ENCODE results near the gene TNS3. TPM values are rescaled to one million over a fixed set of nuclear protein-coding genes. Genes with fewer than 3 reads are reported as not detected.
A peak's percentile ranks its signal among the peaks of the same experiment; 100 is the strongest.

Gene TNS3
- polyA plus RNA-seq, 1 donor from 2014 or later: 12.5 TPM

GRCh38 chr7:47570649-47571050, 11.3 kb downstream of the TNS3 start:
- Mint-ChIP-seq H3K4me1 (peaks cover 42 to 58% (median 50%) of the 10 kb centered on the region in 3 donors), H3K9me3 (no peaks in the 10 kb centered on the region)

GRCh38 chr7:47568547-47568946, 13.4 kb downstream of the TNS3 start:
- peak overlapping the region in 2 of 4 donors; percentile 10 to 54 for H3K4me3 Mint-ChIP-seq
- no peaks in the 10 kb centered on the region for H3K9me3 Mint-ChIP-seq
- H3K27ac Mint-ChIP-seq: peak overlapping the region; percentile 39 to 70 (median 57)
- H3K27me3 Mint-ChIP-seq: peaks cover 1% of the 10 kb centered on the region
- peaks cover 5% of the 10 kb centered on the region for H3K36me3 Mint-ChIP-seq
- peaks cover 29 to 47% (median 38%) of the 10 kb centered on the region in 3 donors for H3K4me1 Mint-ChIP-seq

More at GRCh38 chr7:47570649-47571050, 11.3 kb downstream of the TNS3 start:
- Mint-ChIP-seq H3K36me3 (peaks cover 2% of the 10 kb centered on the region), H3K27me3 (peaks cover 1% of the 10 kb centered on the region), H3K4me3 (peak overlapping the region in 3 of 4 donors; percentile 54 to 93 (median 86)), H3K27ac (peak overlapping the region; percentile 53 to 71 (median 60))

GRCh38 chr7:47568056-47568455, 13.9 kb downstream of the TNS3 start:
- H3K27ac Mint-ChIP-seq: peak overlapping the region in 2 of 3 donors; percentile 57 to 70
- peaks cover 26 to 42% (median 35%) of the 10 kb centered on the region in 3 donors for H3K4me1 Mint-ChIP-seq
- H3K4me3 Mint-ChIP-seq: peak overlapping the region in 1 of 4 donors; percentile 54
- no peaks in the 10 kb centered on the region for H3K9me3 Mint-ChIP-seq
- H3K27me3 Mint-ChIP-seq: peaks cover 1% of the 10 kb centered on the region
- H3K36me3 Mint-ChIP-seq: peaks cover 8% of the 10 kb centered on the region

GRCh38 chr7:47565640-47566250, 16.2 kb downstream of the TNS3 start:
- H3K27ac Mint-ChIP-seq: peak overlapping the region in 1 of 3 donors; percentile 8
- no peaks in the 10 kb centered on the region for H3K9me3 Mint-ChIP-seq
- H3K36me3 Mint-ChIP-seq: peaks cover 9% of the 10 kb centered on the region
- peaks cover 20 to 33% (median 29%) of the 10 kb centered on the region in 3 donors for H3K4me1 Mint-ChIP-seq
- peaks cover 1% of the 10 kb centered on the region for H3K27me3 Mint-ChIP-seq
- H3K4me3 Mint-ChIP-seq: no peak overlapping the region

GRCh38 chr7:47563521-47563920, 18.4 kb downstream of the TNS3 start:
- Mint-ChIP-seq H3K9me3 (no peaks in the 10 kb centered on the region), H3K4me3 (no peak overlapping the region), H3K27ac (no peak overlapping the region), H3K4me1 (peaks cover 17 to 24% (median 20%) of the 10 kb centered on the region in 3 donors), H3K36me3 (peaks cover 11% of the 10 kb centered on the region), H3K27me3 (peaks cover 1% of the 10 kb centered on the region)

- Mint-ChIP-seq H3K27ac (peak overlapping the region in 1 of 3 donors; percentile 20), H3K27me3 (no peaks in the 10 kb centered on the region), H3K4me1 (peaks cover 3 to 12% (median 10%) of the 10 kb centered on the region in 3 donors), H3K36me3 (peaks cover 9% of the 10 kb centered on the region), H3K9me3 (no peaks in the 10 kb centered on the region), H3K4me3 (no peak overlapping the region)
Measured at GRCh38 chr7:47561715-47562446, 20.0 kb downstream of the TNS3 start.

- no peak overlapping the region for H3K27ac Mint-ChIP-seq
- H3K27me3 Mint-ChIP-seq: no peaks in the 10 kb centered on the region
- peaks cover 13% of the 10 kb centered on the region for H3K36me3 Mint-ChIP-seq
- H3K4me1 Mint-ChIP-seq: peaks cover 0 to 11% (median 3%) of the 10 kb centered on the region in 3 donors
- H3K9me3 Mint-ChIP-seq: no peaks in the 10 kb centered on the region
- peak overlapping the region in 1 of 4 donors; percentile 23 for H3K4me3 Mint-ChIP-seq
Measured at GRCh38 chr7:47559306-47560220, 22.3 kb downstream of the TNS3 start.

- Mint-ChIP-seq H3K4me3 (no peak overlapping the region), H3K4me1 (peaks cover 7 to 18% (median 9%) of the 10 kb centered on the region in 3 donors), H3K27me3 (no peaks in the 10 kb centered on the region), H3K9me3 (peaks cover 0 to 2% (median 0%) of the 10 kb centered on the region in 3 donors), H3K27ac (no peak overlapping the region), H3K36me3 (peaks cover 8% of the 10 kb centered on the region)
Measured at GRCh38 chr7:47557694-47558670, 23.9 kb downstream of the TNS3 start.

GRCh38 chr7:47557317-47557693, 24.6 kb downstream of the TNS3 start:
- H3K4me3 Mint-ChIP-seq: no peak overlapping the region

GRCh38 chr7:47556511-47557180, 25.3 kb downstream of the TNS3 start:
- peaks cover 19 to 27% (median 20%) of the 10 kb centered on the region in 3 donors for H3K4me1 Mint-ChIP-seq
- peaks cover 7% of the 10 kb centered on the region for H3K36me3 Mint-ChIP-seq
- H3K9me3 Mint-ChIP-seq: peaks cover 0 to 2% (median 0%) of the 10 kb centered on the region in 3 donors
- H3K27ac Mint-ChIP-seq: no peak overlapping the region
- H3K4me3 Mint-ChIP-seq: no peak overlapping the region
- no peaks in the 10 kb centered on the region for H3K27me3 Mint-ChIP-seq

More at GRCh38 chr7:47557317-47557693, 24.6 kb downstream of the TNS3 start:
- no peaks in the 10 kb centered on the region for H3K27me3 Mint-ChIP-seq
- peaks cover 13 to 24% (median 15%) of the 10 kb centered on the region in 3 donors for H3K4me1 Mint-ChIP-seq
- peaks cover 0 to 2% (median 0%) of the 10 kb centered on the region in 3 donors for H3K9me3 Mint-ChIP-seq
- peaks cover 7% of the 10 kb centered on the region for H3K36me3 Mint-ChIP-seq
- H3K27ac Mint-ChIP-seq: no peak overlapping the region

GRCh38 chr7:47553309-47553708, 28.6 kb downstream of the TNS3 start:
- H3K9me3 Mint-ChIP-seq: peaks cover 0 to 2% (median 0%) of the 10 kb centered on the region in 3 donors
- no peak overlapping the region for H3K27ac Mint-ChIP-seq

GRCh38 chr7:47552621-47553020, 29.3 kb downstream of the TNS3 start:
- peak overlapping the region in 1 of 3 donors; percentile 77 for H3K27ac Mint-ChIP-seq
- peak overlapping the region in 2 of 4 donors; percentile 54 to 69 for H3K4me3 Mint-ChIP-seq
- H3K9me3 Mint-ChIP-seq: peaks cover 0 to 2% (median 0%) of the 10 kb centered on the region in 3 donors
- H3K36me3 Mint-ChIP-seq: peaks cover 6% of the 10 kb centered on the region
- H3K4me1 Mint-ChIP-seq: peaks cover 24 to 41% (median 32%) of the 10 kb centered on the region in 3 donors
- H3K27me3 Mint-ChIP-seq: no peaks in the 10 kb centered on the region

More at GRCh38 chr7:47553309-47553708, 28.6 kb downstream of the TNS3 start:
- Mint-ChIP-seq H3K36me3 (peaks cover 6% of the 10 kb centered on the region), H3K4me3 (peak overlapping the region in 1 of 4 donors; percentile 54), H3K27me3 (no peaks in the 10 kb centered on the region), H3K4me1 (peaks cover 21 to 38% (median 32%) of the 10 kb centered on the region in 3 donors)

Data from IgD-negative memory B cell (primary cell).